ENCODE measurements around the gene SLCO4C1. TPM values are rescaled to one million over a fixed set of nuclear protein-coding genes. Genes with fewer than 3 reads are reported as not detected.

SLCO4C1 gene
- total RNA-seq, 1 donor from 2014 or later: 18.0 TPM

GRCh38 chr5:102313912-102314311, 17.8 kb upstream of the SLCO4C1 start:
- H3K27me3 Mint-ChIP-seq (ENCODE audit: unreplicated experiment): no peaks in the 10 kb centered on the region
- TF ChIP-seq, protein P1, sequence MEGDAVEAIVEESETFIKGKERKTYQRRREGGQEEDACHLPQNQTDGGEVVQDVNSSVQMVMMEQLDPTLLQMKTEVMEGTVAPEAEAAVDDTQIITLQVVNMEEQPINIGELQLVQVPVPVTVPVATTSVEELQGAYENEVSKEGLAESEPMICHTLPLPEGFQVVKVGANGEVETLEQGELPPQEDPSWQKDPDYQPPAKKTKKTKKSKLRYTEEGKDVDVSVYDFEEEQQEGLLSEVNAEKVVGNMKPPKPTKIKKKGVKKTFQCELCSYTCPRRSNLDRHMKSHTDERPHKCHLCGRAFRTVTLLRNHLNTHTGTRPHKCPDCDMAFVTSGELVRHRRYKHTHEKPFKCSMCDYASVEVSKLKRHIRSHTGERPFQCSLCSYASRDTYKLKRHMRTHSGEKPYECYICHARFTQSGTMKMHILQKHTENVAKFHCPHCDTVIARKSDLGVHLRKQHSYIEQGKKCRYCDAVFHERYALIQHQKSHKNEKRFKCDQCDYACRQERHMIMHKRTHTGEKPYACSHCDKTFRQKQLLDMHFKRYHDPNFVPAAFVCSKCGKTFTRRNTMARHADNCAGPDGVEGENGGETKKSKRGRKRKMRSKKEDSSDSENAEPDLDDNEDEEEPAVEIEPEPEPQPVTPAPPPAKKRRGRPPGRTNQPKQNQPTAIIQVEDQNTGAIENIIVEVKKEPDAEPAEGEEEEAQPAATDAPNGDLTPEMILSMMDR (IDR thresholded peaks at IDR 0.05; ENCODE audit: unreplicated experiment): no peak
- H3K36me3 Mint-ChIP-seq (ENCODE audit: low read depth, unreplicated experiment): no peaks in the 10 kb centered on the region
- H3K4me1 Mint-ChIP-seq (ENCODE audit: unreplicated experiment): peaks cover 34% of the 10 kb centered on the region
- H3K27ac Mint-ChIP-seq (ENCODE audit: unreplicated experiment): peak overlapping the region; percentile 98
- H3K4me3 Mint-ChIP-seq (ENCODE audit: unreplicated experiment): peak overlapping the region; percentile 49
- no peaks in the 10 kb centered on the region for H3K9me3 Mint-ChIP-seq (ENCODE audit: unreplicated experiment)
- DNase-seq (ENCODE audit: low spot score): peak; percentile 36

DNA sequence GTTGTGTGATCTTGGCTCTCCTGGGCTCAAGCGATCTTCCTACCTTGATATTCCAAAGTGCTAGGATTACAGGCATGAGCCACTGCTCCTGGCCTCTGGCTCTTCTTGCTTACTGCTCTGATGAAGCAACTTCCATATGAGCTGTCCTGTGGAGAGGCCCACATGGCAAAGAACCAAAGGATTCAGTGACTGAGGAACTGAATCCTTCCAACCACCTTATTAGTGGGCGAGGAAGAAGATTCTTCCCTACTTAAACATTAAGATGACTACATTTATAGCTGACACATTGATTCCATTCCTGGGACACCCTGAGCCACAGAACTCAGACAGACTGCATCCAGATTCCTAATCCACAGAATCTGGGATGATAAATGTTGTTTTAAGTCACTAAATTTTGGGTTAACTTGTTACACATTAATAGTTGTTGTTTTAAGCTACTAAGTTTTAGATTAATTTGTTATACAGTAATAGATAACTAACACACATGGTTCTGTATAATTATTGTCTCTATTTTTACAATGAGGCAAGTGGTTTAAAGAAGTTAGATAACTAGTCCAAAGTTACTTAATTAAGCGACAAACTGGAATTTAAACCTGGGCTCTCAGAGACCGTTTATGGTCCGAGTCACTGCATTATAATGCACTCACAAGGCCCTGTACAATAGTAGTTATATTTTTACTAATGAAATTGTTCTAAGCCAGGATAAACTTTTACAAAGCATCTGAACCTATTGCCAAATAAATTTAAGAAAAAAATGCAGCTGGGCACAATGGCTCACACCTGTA, 16.7 kb upstream of the SLCO4C1 start:
- Mint-ChIP-seq H3K4me1 (ENCODE audit: unreplicated experiment) (peaks cover 34% of the 10 kb centered on the region), H3K4me3 (ENCODE audit: unreplicated experiment) (no peak overlapping the region), H3K27me3 (ENCODE audit: unreplicated experiment) (no peaks in the 10 kb centered on the region), H3K36me3 (ENCODE audit: low read depth, unreplicated experiment) (no peaks in the 10 kb centered on the region), H3K9me3 (ENCODE audit: unreplicated experiment) (no peaks in the 10 kb centered on the region), H3K27ac (ENCODE audit: unreplicated experiment) (peak overlapping the region; percentile 36)
- no peak for DNase-seq (ENCODE audit: low spot score)
- TF ChIP-seq, protein P1 (IDR thresholded peaks at IDR 0.05; ENCODE audit: unreplicated experiment): no peak

DNA sequence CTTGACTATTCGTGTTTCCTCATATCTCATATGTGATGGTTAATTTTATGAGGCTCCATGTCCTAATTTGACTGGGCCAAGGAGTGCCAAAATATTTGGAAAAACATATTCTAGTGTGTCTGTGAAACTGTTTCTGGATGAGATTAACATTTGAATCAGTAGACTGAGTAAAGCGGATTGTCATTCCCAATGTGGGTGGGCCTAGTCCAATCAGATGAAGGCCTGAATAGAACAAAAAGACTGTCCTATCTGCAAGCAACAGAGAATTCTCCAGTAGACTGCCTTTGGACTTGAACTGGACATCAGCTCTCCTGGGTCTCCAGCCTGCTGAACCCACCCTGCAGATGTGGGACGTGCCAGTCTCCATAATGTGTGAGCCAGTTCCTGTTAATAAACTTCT, 13.5 kb upstream of the SLCO4C1 start:
- Mint-ChIP-seq H3K9me3 (ENCODE audit: unreplicated experiment) (no peaks in the 10 kb centered on the region), H3K27ac (ENCODE audit: unreplicated experiment) (no peak overlapping the region), H3K4me1 (ENCODE audit: unreplicated experiment) (peaks cover 15% of the 10 kb centered on the region)

GRCh38 chr5:102307232-102307631, 11.1 kb upstream of the SLCO4C1 start:
- no peak overlapping the region for H3K4me3 Mint-ChIP-seq (ENCODE audit: unreplicated experiment)
- no peak overlapping the region for H3K27ac Mint-ChIP-seq (ENCODE audit: unreplicated experiment)
- TF ChIP-seq, protein P1 (IDR thresholded peaks at IDR 0.05; ENCODE audit: unreplicated experiment): no peak
- H3K27me3 Mint-ChIP-seq (ENCODE audit: unreplicated experiment): no peaks in the 10 kb centered on the region
- peaks cover 4% of the 10 kb centered on the region for H3K4me1 Mint-ChIP-seq (ENCODE audit: unreplicated experiment)
- DNase-seq (ENCODE audit: low spot score): no peak
- H3K36me3 Mint-ChIP-seq (ENCODE audit: low read depth, unreplicated experiment): no peaks in the 10 kb centered on the region
- H3K9me3 Mint-ChIP-seq (ENCODE audit: unreplicated experiment): no peaks in the 10 kb centered on the region

More for the DNA sequence above, 13.5 kb upstream of the SLCO4C1 start:
- Mint-ChIP-seq H3K27me3 (ENCODE audit: unreplicated experiment) (no peaks in the 10 kb centered on the region), H3K4me3 (ENCODE audit: unreplicated experiment) (no peak overlapping the region), H3K36me3 (ENCODE audit: low read depth, unreplicated experiment) (no peaks in the 10 kb centered on the region)
- no peak for DNase-seq (ENCODE audit: low spot score)
- TF ChIP-seq, protein P1 (IDR thresholded peaks at IDR 0.05; ENCODE audit: unreplicated experiment): no peak

GRCh38 chr5:102306121-102306520, 10.0 kb upstream of the SLCO4C1 start:
- Mint-ChIP-seq H3K4me3 (ENCODE audit: unreplicated experiment) (no peak overlapping the region), H3K36me3 (ENCODE audit: low read depth, unreplicated experiment) (no peaks in the 10 kb centered on the region), H3K27ac (ENCODE audit: unreplicated experiment) (no peak overlapping the region), H3K27me3 (ENCODE audit: unreplicated experiment) (no peaks in the 10 kb centered on the region), H3K4me1 (ENCODE audit: unreplicated experiment) (peaks cover 2% of the 10 kb centered on the region), H3K9me3 (ENCODE audit: unreplicated experiment) (no peaks in the 10 kb centered on the region)
- no peak for DNase-seq (ENCODE audit: low spot score)
- TF ChIP-seq, protein P1 (IDR thresholded peaks at IDR 0.05; ENCODE audit: unreplicated experiment): no peak

Data from endothelial cell (in vitro differentiated cells).